ENCODE results near the gene PKIG. TPM values are rescaled to one million over a fixed set of nuclear protein-coding genes. Genes with fewer than 3 reads are reported as not detected.
A peak's percentile ranks its signal among the peaks of the same experiment; 100 is the strongest.

The PKIG gene
- total and polyA plus RNA-seq, 10 of the 15 experiments (the other 5 are each of a cell fraction or from before 2014, with no cell fraction given) = 5.7 to 82.3 (median 39.7) TPM

GRCh38 chr20:44646641-44647274 lies 64.4 kb downstream of the PKIG start (continued):
- TF ChIP-seq LARP7 (IDR thresholded peaks at IDR 0.05) (no peak), STAT3 (IDR thresholded peaks at IDR 0.05; ENCODE audit: low read depth, low read length) (no peak), BRCA1 (IDR thresholded peaks at IDR 0.05; ENCODE audit: low read depth, low read length) (no peak), TCF3 (IDR thresholded peaks at IDR 0.05; ENCODE audit: borderline replicate concordance, insufficient read depth, low read depth, low read length) (no peak), SRF (IDR thresholded peaks at IDR 0.05; ENCODE audit: low read depth in 2 of 2, low read length in 2 of 2) (no peak), SMC3 (IDR thresholded peaks at IDR 0.05; ENCODE audit: borderline replicate concordance, low read length) (no peak), HDAC2 (IDR thresholded peaks at IDR 0.05) (peak; percentile 91; the same call in 1 of the 2 replicates), ZBTB33 (IDR thresholded peaks at IDR 0.05) (no peak), PBX3 (IDR thresholded peaks at IDR 0.05; ENCODE audit: insufficient replicate concordance, low read depth, low read length) (no peak), SKIL (IDR thresholded peaks at IDR 0.05; ENCODE audit: low read depth, poor library complexity, severe bottlenecking) (peak; percentile 97), ZBTB11 (CRISPR knock-in tag; IDR thresholded peaks at IDR 0.05) (no peak), NR2C1 (IDR thresholded peaks at IDR 0.05) (no peak), POLR2AphosphoS2 (IDR thresholded peaks at IDR 0.05; ENCODE audit: low read depth, low read length) (no peak), EGR1 (IDR thresholded peaks at IDR 0.05; ENCODE audit: borderline replicate concordance in 1 of 2, low read depth in 2 of 2, low read length in 2 of 2) (no peak), POLR2AphosphoS5 (IDR thresholded peaks at IDR 0.05; ENCODE audit: low read length) (no peak; the same call in 1 of the 2 replicates), RBBP5 (conservative IDR thresholded peaks at IDR 0.05) (no peak), IRF3 (IDR thresholded peaks at IDR 0.05) (no peak), ZNF384 (IDR thresholded peaks at IDR 0.05; ENCODE audit: borderline replicate concordance, low read depth, low read length) (no peak), FOXM1 (IDR thresholded peaks at IDR 0.05; ENCODE audit: low read depth, low read length) (no peak), HDAC6 (IDR thresholded peaks at IDR 0.05; ENCODE audit: unreplicated experiment) (no peak), MXI1 (IDR thresholded peaks at IDR 0.05; ENCODE audit: low read depth, low read length) (no peak)
